ENCODE results near the gene MIPEP.

GRCh38 chr13:23770428-23770827, 118.8 kb downstream of the MIPEP start:
- TF ChIP-seq TAF1 (IDR thresholded peaks at IDR 0.05; ENCODE audit: borderline replicate concordance, low read depth, low read length) = no peak
- TF ChIP-seq POLR2A (IDR thresholded peaks at IDR 0.05; ENCODE audit: low read depth, low read length) = no peak
- no peak for TF ChIP-seq POLR2AphosphoS5 (IDR thresholded peaks at IDR 0.05; ENCODE audit: low read depth, low read length)

Measured in GM12892 (cell line).